Measurements from ENCODE around the gene CHD6.

Gene CHD6

GRCh38 chr20:41352106-41352505 lies 266.1 kb downstream of the CHD6 start:
- no peak for TF ChIP-seq CTCF (IDR thresholded peaks at IDR 0.05; ENCODE audit: borderline replicate concordance, control extremely low read depth, extremely low read depth, insufficient read depth, missing control alignments)
- no peak for DNase-seq (ENCODE audit: low spot score)
- in situ Hi-C loops (cut with MboI; ENCODE audit: low sequenced_read_pairs, unreplicated experiment), result no loop called here

All from GM13976 (cell line).